ENCODE measurements around the gene PRRC1.

DNA sequence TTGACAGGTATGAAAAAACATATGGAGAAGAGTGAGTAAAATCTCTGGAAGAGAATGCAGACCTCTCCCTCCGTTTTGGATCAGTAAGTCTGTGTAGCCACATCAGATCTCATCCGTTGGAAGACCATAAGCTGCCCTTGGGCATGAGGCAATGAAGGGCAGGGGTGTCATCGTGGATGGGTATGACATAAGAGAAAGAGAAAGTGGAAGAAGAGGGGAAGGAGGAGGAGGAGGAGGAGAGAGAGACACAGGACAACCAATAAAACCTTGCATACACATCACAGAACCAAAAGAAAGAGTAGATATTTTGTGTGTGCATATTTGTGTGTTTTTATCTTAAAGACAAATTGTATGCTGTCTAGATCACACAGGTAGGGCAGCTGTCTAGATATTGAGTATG is 50.7 kb downstream of the PRRC1 start:
- TF ChIP-seq, protein P1, sequence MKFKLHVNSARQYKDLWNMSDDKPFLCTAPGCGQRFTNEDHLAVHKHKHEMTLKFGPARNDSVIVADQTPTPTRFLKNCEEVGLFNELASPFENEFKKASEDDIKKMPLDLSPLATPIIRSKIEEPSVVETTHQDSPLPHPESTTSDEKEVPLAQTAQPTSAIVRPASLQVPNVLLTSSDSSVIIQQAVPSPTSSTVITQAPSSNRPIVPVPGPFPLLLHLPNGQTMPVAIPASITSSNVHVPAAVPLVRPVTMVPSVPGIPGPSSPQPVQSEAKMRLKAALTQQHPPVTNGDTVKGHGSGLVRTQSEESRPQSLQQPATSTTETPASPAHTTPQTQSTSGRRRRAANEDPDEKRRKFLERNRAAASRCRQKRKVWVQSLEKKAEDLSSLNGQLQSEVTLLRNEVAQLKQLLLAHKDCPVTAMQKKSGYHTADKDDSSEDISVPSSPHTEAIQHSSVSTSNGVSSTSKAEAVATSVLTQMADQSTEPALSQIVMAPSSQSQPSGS (CRISPR knock-in tag; IDR thresholded peaks at IDR 0.05): no peak
- TF ChIP-seq RHOXF2B (CRISPR knock-in tag; conservative IDR thresholded peaks at IDR 0.05) (no peak), KDM4B (IDR thresholded peaks at IDR 0.05; ENCODE audit: borderline replicate concordance in 2 of 2, low read depth in 1 of 2) (no peak)
- TF ChIP-seq, protein P2, sequence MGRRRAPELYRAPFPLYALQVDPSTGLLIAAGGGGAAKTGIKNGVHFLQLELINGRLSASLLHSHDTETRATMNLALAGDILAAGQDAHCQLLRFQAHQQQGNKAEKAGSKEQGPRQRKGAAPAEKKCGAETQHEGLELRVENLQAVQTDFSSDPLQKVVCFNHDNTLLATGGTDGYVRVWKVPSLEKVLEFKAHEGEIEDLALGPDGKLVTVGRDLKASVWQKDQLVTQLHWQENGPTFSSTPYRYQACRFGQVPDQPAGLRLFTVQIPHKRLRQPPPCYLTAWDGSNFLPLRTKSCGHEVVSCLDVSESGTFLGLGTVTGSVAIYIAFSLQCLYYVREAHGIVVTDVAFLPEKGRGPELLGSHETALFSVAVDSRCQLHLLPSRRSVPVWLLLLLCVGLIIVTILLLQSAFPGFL (CRISPR knock-in tag; IDR thresholded peaks at IDR 0.05): no peak

Data from K562 (cell line).